IPS-20b (cell line): ENCODE results near the gene AMER1.

Experiments used
- H3K27ac ChIP-seq: one replicate; pipeline ENCODE4 v1.5.1; 2013; ENCODE audit warnings: low read length
- H3K27me3 ChIP-seq: 2 replicates; pipeline ENCODE4 v1.6.1; 2013; ENCODE audit warnings: mild to moderate bottlenecking, low read length, inconsistent platforms; ENCODE audit not compliant: insufficient read depth
- H3K36me3 ChIP-seq: 2 replicates; pipeline ENCODE4 v1.6.1; 2013; ENCODE audit warnings: low read depth, mild to moderate bottlenecking, inconsistent platforms, low read length, moderate library complexity; ENCODE audit not compliant: insufficient read depth
- H3K4me1 ChIP-seq: 2 replicates; pipeline ENCODE4 v1.6.1; 2013; ENCODE audit warnings: mild to moderate bottlenecking, control low read depth, inconsistent platforms, low read length, moderate library complexity; ENCODE audit not compliant: insufficient read depth
- H3K4me3 ChIP-seq: 2 replicates; pipeline ENCODE4 v1.5.1; 2013; ENCODE audit warnings: mild to moderate bottlenecking, low read length, inconsistent platforms
- H3K9ac ChIP-seq: 2 replicates; pipeline ENCODE4 v1.6.1; 2013; ENCODE audit warnings: low read depth, mild to moderate bottlenecking, inconsistent platforms, low read length, moderate library complexity
- H3K9me3 ChIP-seq: 2 replicates; pipeline ENCODE4 v1.6.1; 2013; ENCODE audit warnings: mild to moderate bottlenecking, low read depth, low read length, inconsistent platforms; ENCODE audit not compliant: insufficient read depth

The AMER1 gene

DNA sequence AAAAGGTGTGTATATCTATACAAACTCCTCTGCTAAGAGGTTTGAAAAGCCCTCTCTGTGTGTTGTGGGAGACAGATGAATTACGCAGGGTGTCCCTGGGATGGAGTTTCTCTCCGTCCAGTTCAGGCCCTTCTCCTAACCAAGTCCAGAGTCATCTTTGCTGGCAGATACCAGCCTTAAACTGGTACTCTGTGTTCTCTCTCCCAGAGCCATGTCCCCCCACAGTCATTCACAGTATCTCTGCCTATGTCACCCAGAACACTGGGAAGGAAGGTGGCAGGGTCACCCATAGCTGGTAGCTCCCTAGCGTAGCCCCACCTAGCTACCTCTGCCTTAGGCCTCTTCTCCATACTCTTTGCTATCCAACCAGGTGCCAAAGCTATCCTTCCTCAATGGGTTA lies 8.9 kb downstream of the AMER1 start:
- Histone ChIP-seq H3K9ac (no peak overlapping the region), H3K4me1 (peaks cover 9% of the 10 kb centered on the region; the same call in 1 of the 2 replicates), H3K27me3 (no peaks in the 10 kb centered on the region), H3K9me3 (no peaks in the 10 kb centered on the region), H3K27ac (no peak overlapping the region), H3K4me3 (no peak overlapping the region), H3K36me3 (peaks cover 4% of the 10 kb centered on the region; the same call in 1 of the 2 replicates)

DNA sequence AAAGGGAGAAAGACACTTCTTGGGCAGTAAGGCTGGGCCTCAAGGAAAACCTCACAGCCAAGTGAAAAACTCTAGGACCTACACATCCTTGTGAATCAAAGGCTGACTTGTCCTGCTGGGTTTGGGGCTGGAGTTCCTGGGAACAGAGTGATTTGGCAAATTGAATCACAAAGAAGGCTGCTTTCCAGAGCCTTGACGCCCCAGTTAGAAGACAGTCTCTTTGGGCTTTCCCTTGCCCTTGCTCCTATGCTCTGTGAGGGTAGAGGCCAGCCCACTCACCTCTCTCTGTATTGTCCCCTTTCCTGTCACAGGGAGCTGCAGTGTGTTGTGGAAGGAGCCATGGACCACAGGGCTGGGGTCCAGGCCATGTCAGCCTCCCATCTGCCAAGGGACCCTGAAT lies 9.6 kb downstream of the AMER1 start:
- Histone ChIP-seq H3K36me3 (peaks cover 6% of the 10 kb centered on the region; the same call in 1 of the 2 replicates), H3K27ac (no peak overlapping the region), H3K9me3 (no peaks in the 10 kb centered on the region), H3K9ac (no peak overlapping the region), H3K4me3 (no peak overlapping the region), H3K27me3 (no peaks in the 10 kb centered on the region), H3K4me1 (peaks cover 9% of the 10 kb centered on the region; the same call in 1 of the 2 replicates)

DNA sequence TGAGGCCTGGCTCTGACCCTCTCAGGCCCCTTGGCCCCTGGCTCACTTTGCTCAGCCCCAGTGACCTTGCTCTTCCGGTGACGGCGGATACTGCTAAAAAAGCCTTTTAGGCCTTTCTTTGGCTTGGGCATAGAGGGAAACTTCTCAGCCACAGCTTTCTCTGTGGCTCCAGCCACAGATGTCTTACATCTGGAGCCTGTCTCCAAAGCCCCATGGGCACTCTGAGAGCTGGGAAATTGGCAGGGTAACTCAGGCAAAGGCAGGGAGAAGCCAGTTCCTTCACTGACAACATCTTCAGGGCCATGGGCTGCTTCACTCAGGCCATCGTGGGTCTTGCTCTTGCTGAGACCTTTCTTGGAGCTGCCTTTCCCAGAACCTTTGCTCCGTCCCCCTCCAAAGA lies 12.8 kb downstream of the AMER1 start:
- H3K27me3 ChIP-seq: no peaks in the 10 kb centered on the region
- no peak overlapping the region for H3K9ac ChIP-seq
- H3K27ac ChIP-seq: no peak overlapping the region
- H3K4me3 ChIP-seq: no peak overlapping the region
- no peaks in the 10 kb centered on the region for H3K9me3 ChIP-seq
- peaks cover 9% of the 10 kb centered on the region; the same call in 1 of the 2 replicates for H3K4me1 ChIP-seq
- H3K36me3 ChIP-seq: peaks cover 9% of the 10 kb centered on the region; the same call in 1 of the 2 replicates

DNA sequence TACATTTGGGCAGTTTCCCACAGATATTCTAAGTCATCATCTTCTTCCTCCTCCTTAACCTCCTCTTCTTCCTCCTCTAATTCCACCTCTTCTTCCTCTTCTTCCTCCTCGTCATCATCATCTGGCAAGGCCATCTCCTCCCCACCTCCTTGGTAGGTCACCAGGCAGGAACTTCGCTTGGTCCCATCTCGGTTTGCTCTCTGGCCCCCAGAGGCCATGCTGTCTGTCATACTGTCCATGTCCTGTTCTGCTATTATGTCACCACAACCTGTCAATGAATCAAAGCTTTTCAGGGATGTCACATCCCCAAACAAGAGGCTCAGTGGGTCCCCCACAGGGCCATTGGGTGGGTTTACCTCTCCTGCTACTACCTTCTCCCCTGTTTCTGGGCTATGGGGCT lies 13.5 kb downstream of the AMER1 start:
- H3K27me3 ChIP-seq: no peaks in the 10 kb centered on the region
- H3K27ac ChIP-seq: no peak overlapping the region
- H3K9ac ChIP-seq: no peak overlapping the region
- H3K9me3 ChIP-seq: no peaks in the 10 kb centered on the region
- H3K4me3 ChIP-seq: no peak overlapping the region
- peaks cover 9% of the 10 kb centered on the region; the same call in 1 of the 2 replicates for H3K36me3 ChIP-seq
- peaks cover 9% of the 10 kb centered on the region; the same call in 1 of the 2 replicates for H3K4me1 ChIP-seq

- Histone ChIP-seq H3K36me3 (peaks cover 9% of the 10 kb centered on the region; the same call in 1 of the 2 replicates), H3K9ac (no peak overlapping the region), H3K9me3 (no peaks in the 10 kb centered on the region)
These were observed 14.1 kb downstream of the AMER1 start for GRCh38 chrX:64191281-64192010.

DNA sequence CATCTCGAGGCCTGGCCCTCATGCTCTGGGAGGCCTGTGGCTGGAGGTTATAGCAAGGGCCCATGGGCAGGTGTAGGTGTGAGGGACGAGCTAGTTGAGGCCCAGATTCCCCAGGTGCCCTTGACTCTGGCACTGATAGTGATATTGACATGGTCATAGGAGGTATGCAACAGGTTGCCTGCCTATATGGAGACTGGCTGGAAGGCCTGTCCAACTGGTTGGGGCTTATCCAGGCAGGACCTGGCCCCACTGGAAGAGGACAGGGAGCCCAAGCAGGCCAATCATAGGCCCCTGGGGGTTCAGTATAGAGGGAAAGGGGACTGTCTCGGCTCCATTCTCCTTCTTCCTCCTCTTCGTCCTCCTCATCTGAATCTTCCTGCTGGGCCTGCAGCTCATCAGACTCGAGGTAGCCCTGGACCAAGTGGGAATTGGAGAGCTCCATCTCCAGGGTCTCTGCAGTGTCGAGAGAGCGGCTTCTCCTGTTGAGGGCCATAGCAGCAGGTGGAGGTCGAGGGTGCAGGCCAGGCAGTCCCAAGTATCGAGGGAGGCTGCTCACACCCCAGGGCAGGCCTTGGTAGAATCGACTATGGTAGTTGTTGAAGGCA lies 15.3 kb downstream of the AMER1 start:
- Histone ChIP-seq H3K9me3 (no peaks in the 10 kb centered on the region), H3K4me3 (no peak overlapping the region), H3K4me1 (peaks cover 2% of the 10 kb centered on the region; the same call in 1 of the 2 replicates), H3K36me3 (peaks cover 9% of the 10 kb centered on the region; the same call in 1 of the 2 replicates), H3K27me3 (no peaks in the 10 kb centered on the region), H3K27ac (no peak overlapping the region), H3K9ac (no peak overlapping the region)

More at GRCh38 chrX:64191281-64192010, 14.1 kb downstream of the AMER1 start:
- Histone ChIP-seq H3K27me3 (no peaks in the 10 kb centered on the region), H3K27ac (no peak overlapping the region), H3K4me3 (no peak overlapping the region), H3K4me1 (peaks cover 9% of the 10 kb centered on the region; the same call in 1 of the 2 replicates)

DNA sequence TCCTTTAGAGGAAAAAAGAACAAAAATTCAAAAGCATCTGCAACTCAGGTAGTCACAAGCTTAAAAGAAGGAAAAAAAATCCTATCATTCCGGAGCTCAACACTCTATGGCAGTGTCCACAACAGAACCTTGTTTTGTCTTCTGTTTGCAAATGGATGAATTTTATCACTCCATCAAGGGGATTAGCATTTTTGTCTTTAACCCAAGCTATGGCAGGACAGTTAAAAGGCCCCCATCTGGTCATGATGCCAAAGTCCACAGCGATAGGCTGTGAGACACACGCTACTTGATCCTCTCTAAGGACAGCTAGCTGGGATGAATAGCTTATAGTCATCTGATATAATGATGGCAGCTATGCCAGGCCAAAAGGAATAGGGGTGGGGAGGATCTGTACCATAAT lies 16.6 kb downstream of the AMER1 start:
- peaks cover 9% of the 10 kb centered on the region; the same call in 1 of the 2 replicates for H3K36me3 ChIP-seq
- no peak overlapping the region for H3K9ac ChIP-seq
- H3K27me3 ChIP-seq: no peaks in the 10 kb centered on the region
- H3K4me3 ChIP-seq: no peak overlapping the region
- H3K27ac ChIP-seq: no peak overlapping the region
- H3K4me1 ChIP-seq: no peaks in the 10 kb centered on the region
- H3K9me3 ChIP-seq: no peaks in the 10 kb centered on the region

DNA sequence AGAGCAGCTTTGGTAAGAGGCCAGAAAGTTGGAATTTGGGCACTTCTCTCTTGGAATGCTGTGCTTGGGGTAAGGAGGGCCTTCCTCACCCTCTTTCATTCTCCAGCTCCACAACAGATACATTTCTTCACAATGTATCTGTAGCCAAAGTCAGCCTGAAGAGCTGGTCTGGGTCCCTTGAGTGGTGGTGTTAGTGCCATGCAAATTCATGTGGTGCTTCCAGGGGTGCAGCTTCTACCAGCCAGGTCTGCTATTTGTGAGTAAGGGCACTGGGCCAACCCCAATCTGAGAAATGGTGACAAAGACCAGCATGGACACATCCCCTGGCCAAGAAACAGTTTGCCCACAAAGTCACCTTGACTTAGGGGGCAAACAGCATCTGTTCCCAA lies 17.8 kb downstream of the AMER1 start:
- Histone ChIP-seq H3K27me3 (no peaks in the 10 kb centered on the region), H3K9me3 (no peaks in the 10 kb centered on the region), H3K4me3 (no peak overlapping the region), H3K4me1 (no peaks in the 10 kb centered on the region), H3K36me3 (peaks cover 7% of the 10 kb centered on the region; the same call in 1 of the 2 replicates), H3K27ac (no peak overlapping the region), H3K9ac (no peak overlapping the region)

- Histone ChIP-seq H3K27ac (no peak overlapping the region), H3K36me3 (peaks cover 5% of the 10 kb centered on the region; the same call in 1 of the 2 replicates), H3K27me3 (no peaks in the 10 kb centered on the region), H3K4me1 (no peaks in the 10 kb centered on the region), H3K9ac (no peak overlapping the region), H3K4me3 (no peak overlapping the region), H3K9me3 (no peaks in the 10 kb centered on the region)
These were observed 18.3 kb downstream of the AMER1 start for GRCh38 chrX:64186974-64187761.

GRCh38 chrX:64184396-64184795 lies 21.1 kb downstream of the AMER1 start:
- H3K4me3 ChIP-seq: no peak overlapping the region
- no peaks in the 10 kb centered on the region for H3K27me3 ChIP-seq
- no peaks in the 10 kb centered on the region for H3K4me1 ChIP-seq
- no peak overlapping the region for H3K27ac ChIP-seq
- H3K36me3 ChIP-seq: no peaks in the 10 kb centered on the region
- no peaks in the 10 kb centered on the region for H3K9me3 ChIP-seq
- no peak overlapping the region for H3K9ac ChIP-seq

GRCh38 chrX:64182208-64182607 lies 23.3 kb downstream of the AMER1 start:
- H3K9me3 ChIP-seq: no peaks in the 10 kb centered on the region
- no peak overlapping the region for H3K9ac ChIP-seq
- H3K4me3 ChIP-seq: no peak overlapping the region
- no peaks in the 10 kb centered on the region for H3K27me3 ChIP-seq
- no peaks in the 10 kb centered on the region for H3K36me3 ChIP-seq
- no peak overlapping the region for H3K27ac ChIP-seq
- no peaks in the 10 kb centered on the region for H3K4me1 ChIP-seq
